Liver (tissue), 9 donors: ENCODE results near the gene RAD23A. TPM values are rescaled to one million over a fixed set of nuclear protein-coding genes. Genes with fewer than 3 reads are reported as not detected.

Experiments used
- DNase-seq: peaks from one replicate; pipeline ENCODE4 v3.0.0-alpha.2; 2017; ENCODE audit warnings: low spot score
- H3K27ac ChIP-seq, 2 donors: one replicate each; pipeline ENCODE4 v1.7.0; 2013; ENCODE audit warnings: inconsistent platforms in 2 of 2, low read length in 2 of 2, control low read depth in 1 of 2, low read depth in 1 of 2, mild to moderate bottlenecking in 1 of 2
- H3K27me3 ChIP-seq, 4 donors: one replicate each; pipeline versions ENCODE4 v1.6.1 to v1.7.0; 2013; ENCODE audit warnings: low read length in 3 of 4, inconsistent platforms in 1 of 4, mild to moderate bottlenecking in 1 of 4, moderate library complexity in 1 of 4; ENCODE audit not compliant: control insufficient read depth in 4 of 4, insufficient read depth in 4 of 4
- H3K36me3 ChIP-seq, 4 donors: one replicate each; pipeline versions ENCODE4 v1.6.1 to v1.7.0; 2013; ENCODE audit warnings: low read length in 3 of 4, mild to moderate bottlenecking in 3 of 4, low read depth in 1 of 4, moderate library complexity in 1 of 4; ENCODE audit not compliant: control insufficient read depth in 4 of 4, insufficient read depth in 3 of 4
- H3K4me1 ChIP-seq, 4 donors: one replicate each; pipeline versions ENCODE4 v1.6.1 to v1.7.0; 2013; ENCODE audit warnings: low read length in 3 of 4, mild to moderate bottlenecking in 3 of 4, moderate library complexity in 1 of 4; ENCODE audit not compliant: control insufficient read depth in 4 of 4, insufficient read depth in 4 of 4
- H3K4me3 ChIP-seq, 3 donors: one replicate each; pipeline versions ENCODE4 v1.6.1 to v1.7.0; 2013; ENCODE audit warnings: low read length in 3 of 3, control low read depth in 1 of 3, low read depth in 1 of 3, mild to moderate bottlenecking in 1 of 3
- H3K9ac ChIP-seq, 2 donors: one replicate each; pipeline ENCODE4 v1.7.0; 2013; ENCODE audit warnings: low read length in 2 of 2, mild to moderate bottlenecking in 2 of 2, moderate library complexity in 2 of 2, control low read depth in 1 of 2, low read depth in 1 of 2
- H3K9me3 ChIP-seq, 4 donors: one replicate each; pipeline versions ENCODE4 v1.6.1 to v1.7.0; 2013; ENCODE audit warnings: low read length in 3 of 4; ENCODE audit not compliant: control insufficient read depth in 4 of 4
- ATF3 ChIP-seq: IDR thresholded peaks from 2 replicates; pipeline ENCODE4 v1.6.1; 2016; ENCODE audit warnings: antibody characterized with exemption
- EGR1 ChIP-seq, 2 donors: IDR thresholded peaks; 2 replicates each; pipeline ENCODE4 v1.6.1; 2016 to 2018; ENCODE audit warnings: antibody characterized with exemption in 2 of 2, low read depth in 2 of 2
- FOXA1 ChIP-seq: IDR thresholded peaks from 2 replicates; pipeline ENCODE4 v1.6.1; 2016; ENCODE audit warnings: antibody characterized with exemption
- GABPA ChIP-seq, 2 donors: IDR thresholded peaks in 1 of 2; conservative IDR thresholded peaks in 1 of 2; 2 replicates each; pipeline ENCODE4 v1.6.1; 2016; ENCODE audit warnings: antibody characterized with exemption in 2 of 2, mild to moderate bottlenecking in 1 of 2, moderate library complexity in 1 of 2
- HNF4A ChIP-seq, 2 donors: conservative IDR thresholded peaks; 2 replicates each; pipeline ENCODE4 v1.6.1; 2016; ENCODE audit warnings: antibody characterized with exemption in 2 of 2, mild to moderate bottlenecking in 2 of 2
- HNF4G ChIP-seq: IDR thresholded peaks from 2 replicates; pipeline ENCODE4 v1.6.1; 2016; ENCODE audit warnings: antibody characterized with exemption
- JUND ChIP-seq, 2 donors: IDR thresholded peaks; 2 replicates each; pipeline ENCODE4 v1.6.1; 2016; ENCODE audit warnings: antibody characterized with exemption in 2 of 2
- NR2F2 ChIP-seq: IDR thresholded peaks from 2 replicates; pipeline ENCODE4 v1.6.1; 2016; ENCODE audit warnings: antibody characterized with exemption
- RAD21 ChIP-seq, 2 donors: IDR thresholded peaks; 2 replicates each; pipeline ENCODE4 v1.6.1; 2016; ENCODE audit warnings: antibody characterized with exemption in 2 of 2, mild to moderate bottlenecking in 2 of 2
- REST ChIP-seq: IDR thresholded peaks from 2 replicates; pipeline ENCODE4 v1.6.1; 2016; ENCODE audit warnings: antibody characterized with exemption, mild to moderate bottlenecking
- RXRA ChIP-seq, 2 donors: IDR thresholded peaks; 2 replicates each; pipeline ENCODE4 v1.6.1; 2017 to 2018; ENCODE audit warnings: antibody characterized with exemption in 2 of 2, mild to moderate bottlenecking in 1 of 2
- SP1 ChIP-seq: IDR thresholded peaks from 2 replicates; pipeline ENCODE4 v1.6.1; 2018; ENCODE audit warnings: antibody characterized with exemption, mild to moderate bottlenecking
- TAF1 ChIP-seq: conservative IDR thresholded peaks from 2 replicates; pipeline ENCODE4 v1.6.1; 2016; ENCODE audit warnings: antibody characterized with exemption, mild to moderate bottlenecking
- YY1 ChIP-seq: IDR thresholded peaks from 2 replicates; pipeline ENCODE4 v1.6.1; 2016; ENCODE audit warnings: antibody characterized with exemption, mild to moderate bottlenecking
- WGBS: extraction: QIAGEN DNeasy Blood & Tissue Kit; methylation state at CpG from one replicate; pipeline ENCODE4 v1.1.7; 2013; 5-methylcytosine and 5-hydroxymethylcytosine counted together
- polyA plus RNA-seq, 2 donors: library from polyadenylated mRNA; stranded (reverse) in 1 of 2; unstranded in 1 of 2; fragments of 200-250 nt in 1 of 2; fragments of >200 nt in 1 of 2; fragmentation: Nextera tagmentation in 1 of 2; extraction: Ambion mirVana in 1 of 2; gene quantifications; one replicate each; pipeline versions ENCODE4 v1.2.1 to v1.2.3, GENCODE V29; 2013 to 2015
- total RNA-seq, 2 donors: library from RNA; depleted of rRNA; stranded (reverse); fragments of >200 nt; gene quantifications; one replicate each; pipeline ENCODE4 v1.2.3, GENCODE V29; 2014
- TF ChIP-seq, protein P1 (sequence below): IDR thresholded peaks from 2 replicates; pipeline ENCODE4 v1.6.1; 2016; ENCODE audit warnings: antibody characterized with exemption
- TF ChIP-seq, protein P2 (sequence below): IDR thresholded peaks from 2 replicates; pipeline ENCODE4 v1.6.1; 2016; ENCODE audit warnings: antibody characterized with exemption
- donor health status: healthy.
- donor health status: healthy.
- donor health status: healthy.
- donor health status: healthy.
- donor health status: healthy.

The RAD23A gene
- total and polyA plus RNA-seq, 4 donors: 42.9 to 112 (median 66.8) TPM

GRCh38 chr19:12991296-12991695, 45.6 kb downstream of the RAD23A start (continued):
- TF ChIP-seq TAF1 (no peak), EGR1 (IDR thresholded peaks at IDR 0.05; ENCODE audit: low read depth in 2 of 2) (no peak), YY1 (no peak), ATF3 (no peak), NR2F2 (no peak), HNF4G (no peak), JUND (IDR thresholded peaks at IDR 0.05) (no peak)
- TF ChIP-seq, protein P1, sequence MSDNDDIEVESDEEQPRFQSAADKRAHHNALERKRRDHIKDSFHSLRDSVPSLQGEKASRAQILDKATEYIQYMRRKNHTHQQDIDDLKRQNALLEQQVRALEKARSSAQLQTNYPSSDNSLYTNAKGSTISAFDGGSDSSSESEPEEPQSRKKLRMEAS: no peak

DNA sequence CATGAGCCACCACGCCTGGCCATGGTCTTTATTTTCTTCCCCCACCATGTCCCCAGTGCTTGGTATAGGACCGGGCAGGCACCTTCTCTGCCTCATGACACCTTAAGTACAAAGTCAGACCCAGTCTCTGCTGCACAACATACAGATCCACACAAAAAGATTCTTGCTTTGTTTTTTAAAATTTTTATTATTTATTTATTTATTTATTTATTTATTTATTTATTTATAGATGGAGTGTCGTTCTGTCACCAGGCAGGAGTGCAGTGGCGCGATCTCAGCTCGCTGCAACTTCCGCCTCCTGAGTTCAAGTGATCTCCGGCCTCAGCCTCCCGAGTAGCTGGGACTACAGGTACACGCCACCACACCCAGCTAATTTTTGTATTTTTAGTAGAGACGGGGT, 47.1 kb downstream of the RAD23A start:
- H3K4me1 ChIP-seq: peaks cover 3 to 17% (median 11%) of the 10 kb centered on the region in 4 donors
- no peak for TF ChIP-seq REST
- TF ChIP-seq RXRA (IDR thresholded peaks at IDR 0.05): no peak
- TF ChIP-seq, protein P2, sequence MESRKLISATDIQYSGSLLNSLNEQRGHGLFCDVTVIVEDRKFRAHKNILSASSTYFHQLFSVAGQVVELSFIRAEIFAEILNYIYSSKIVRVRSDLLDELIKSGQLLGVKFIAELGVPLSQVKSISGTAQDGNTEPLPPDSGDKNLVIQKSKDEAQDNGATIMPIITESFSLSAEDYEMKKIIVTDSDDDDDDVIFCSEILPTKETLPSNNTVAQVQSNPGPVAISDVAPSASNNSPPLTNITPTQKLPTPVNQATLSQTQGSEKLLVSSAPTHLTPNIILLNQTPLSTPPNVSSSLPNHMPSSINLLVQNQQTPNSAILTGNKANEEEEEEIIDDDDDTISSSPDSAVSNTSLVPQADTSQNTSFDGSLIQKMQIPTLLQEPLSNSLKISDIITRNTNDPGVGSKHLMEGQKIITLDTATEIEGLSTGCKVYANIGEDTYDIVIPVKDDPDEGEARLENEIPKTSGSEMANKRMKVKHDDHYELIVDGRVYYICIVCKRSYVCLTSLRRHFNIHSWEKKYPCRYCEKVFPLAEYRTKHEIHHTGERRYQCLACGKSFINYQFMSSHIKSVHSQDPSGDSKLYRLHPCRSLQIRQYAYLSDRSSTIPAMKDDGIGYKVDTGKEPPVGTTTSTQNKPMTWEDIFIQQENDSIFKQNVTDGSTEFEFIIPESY: no peak
- no peak for TF ChIP-seq HNF4G
- TF ChIP-seq EGR1 (IDR thresholded peaks at IDR 0.05; ENCODE audit: low read depth in 2 of 2): no peak
- no peak for TF ChIP-seq SP1
- no peak for TF ChIP-seq HNF4A (conservative IDR thresholded peaks at IDR 0.05)
- no peak for TF ChIP-seq ATF3
- TF ChIP-seq GABPA (IDR thresholded peaks at IDR 0.05 in 1 of 2, conservative IDR thresholded peaks at IDR 0.05 in 1 of 2): no peak
- TF ChIP-seq FOXA1: no peak
- TF ChIP-seq RAD21 (IDR thresholded peaks at IDR 0.05): no peak
- no peak for TF ChIP-seq TAF1
- TF ChIP-seq, protein P1: no peak
- no peaks in the 10 kb centered on the region for H3K36me3 ChIP-seq
- H3K27ac ChIP-seq: no peak overlapping the region
- no peak overlapping the region for H3K9ac ChIP-seq
- whole genome bisulfite sequencing: 95% methylated on average over 11 of the region's 11 CpGs
- no peaks in the 10 kb centered on the region for H3K27me3 ChIP-seq
- H3K9me3 ChIP-seq: no peaks in the 10 kb centered on the region
- no peak for DNase-seq
- no peak overlapping the region for H3K4me3 ChIP-seq
